GM18520 (cell line): Measurements from ENCODE around the gene KCNAB1.

Experiments used
- ATAC-seq: cut with Tn5 transposase; IDR thresholded peaks from one replicate; pipeline ENCODE4 v1.9.1; 2021; ENCODE audit not compliant: unreplicated experiment

The KCNAB1 gene

DNA sequence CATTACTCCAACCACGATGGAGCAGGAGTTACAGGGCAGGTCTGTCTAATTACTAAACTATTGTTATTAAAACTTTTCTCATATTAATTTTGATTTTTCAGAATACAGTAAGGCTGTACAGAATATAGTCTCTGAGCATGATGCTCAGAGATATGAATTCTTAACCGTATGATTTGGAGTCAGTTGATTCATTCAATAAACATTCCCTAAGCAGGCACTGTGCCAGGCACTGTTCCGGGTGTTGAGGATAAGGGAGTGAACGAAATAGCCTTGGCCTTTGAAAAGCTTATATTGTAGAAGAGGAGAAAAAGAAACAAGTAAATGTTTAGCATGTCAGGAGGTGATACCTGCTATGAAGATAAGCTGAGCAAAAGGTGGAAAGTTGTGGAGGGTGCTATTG, 187.3 kb downstream of the KCNAB1 start:
- no peak for ATAC-seq

DNA sequence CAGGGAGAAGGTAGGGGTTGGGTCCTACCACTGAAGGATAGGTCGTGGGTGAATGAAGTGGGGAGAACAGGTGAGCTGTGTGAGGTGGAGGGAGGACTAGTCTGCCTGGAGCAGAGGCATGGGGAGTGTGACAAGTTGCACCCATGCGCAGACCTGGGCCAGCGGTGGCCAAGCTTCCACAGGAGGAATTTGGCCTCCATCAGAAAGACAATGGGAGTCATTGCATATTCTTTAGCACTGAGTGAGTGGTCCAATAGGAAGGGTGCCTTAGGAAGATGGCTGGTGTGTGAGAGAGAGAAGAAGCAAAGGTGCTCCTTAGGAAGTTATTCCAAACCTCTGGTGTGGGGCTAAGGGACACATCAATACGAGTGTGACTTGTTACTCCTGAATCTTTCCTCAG, 191.1 kb downstream of the KCNAB1 start:
- ATAC-seq, result no peak

DNA sequence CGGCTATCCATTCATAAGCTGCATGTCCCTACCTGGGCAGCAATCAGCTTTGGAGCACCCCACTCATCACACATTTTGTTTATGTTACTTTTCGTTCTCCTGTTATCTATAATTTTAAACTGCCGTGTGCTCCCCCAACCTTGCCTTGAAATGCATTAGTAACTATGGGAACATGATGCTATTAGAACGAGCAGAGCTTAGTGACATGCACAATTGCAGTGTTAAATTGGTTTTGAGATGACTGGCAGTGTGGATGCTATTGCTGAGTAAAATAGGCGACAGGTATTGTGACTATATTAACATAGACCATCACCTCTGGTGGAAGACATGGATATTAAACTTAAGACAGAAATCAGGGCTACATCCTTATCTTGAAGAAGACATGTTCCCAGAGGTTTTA, 191.6 kb downstream of the KCNAB1 start:
- no peak for ATAC-seq

GRCh38 chr3:156316076-156316475, 195.7 kb downstream of the KCNAB1 start:
- no peak for ATAC-seq

GRCh38 chr3:156317462-156318074, 197.2 kb downstream of the KCNAB1 start:
- no peak for ATAC-seq

DNA sequence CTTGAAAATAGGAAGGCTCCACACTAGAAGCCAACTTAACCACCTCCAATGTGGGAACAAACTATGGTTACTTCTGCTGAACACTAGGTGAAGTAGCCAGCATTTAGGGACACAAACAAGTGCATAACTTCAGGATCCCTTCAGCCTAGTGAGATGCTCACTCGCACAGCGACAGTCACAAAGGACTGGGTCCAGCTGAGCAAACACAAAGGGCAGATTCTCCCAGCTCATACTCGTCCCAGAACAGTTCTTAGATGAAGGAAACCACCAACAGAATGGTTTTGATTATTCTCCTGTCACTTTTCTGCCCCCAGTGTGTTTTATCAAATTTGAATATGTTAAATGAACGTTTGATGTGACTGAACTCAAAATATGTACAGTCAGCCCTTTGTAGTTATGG, 201.6 kb downstream of the KCNAB1 start:
- no peak for ATAC-seq

DNA sequence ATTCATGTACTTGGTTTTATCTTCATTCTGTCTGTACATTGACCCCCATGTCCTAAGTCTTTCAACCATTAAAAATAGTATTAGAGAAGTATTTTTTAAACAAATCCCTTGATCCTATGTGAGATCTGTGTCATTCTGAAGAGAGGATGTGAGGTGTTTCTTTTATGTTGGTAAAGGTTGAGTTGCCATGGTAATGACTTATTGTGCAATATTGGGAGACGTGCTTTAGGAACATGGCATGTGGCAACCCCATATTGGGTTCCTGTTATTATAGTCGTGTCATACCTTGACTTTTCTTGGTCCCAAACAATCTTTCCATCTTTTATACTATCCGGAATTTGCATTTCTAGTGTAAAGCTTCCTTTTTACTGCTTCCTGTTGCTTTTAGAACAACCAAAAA, 203.1 kb downstream of the KCNAB1 start:
- ATAC-seq, result no peak

DNA sequence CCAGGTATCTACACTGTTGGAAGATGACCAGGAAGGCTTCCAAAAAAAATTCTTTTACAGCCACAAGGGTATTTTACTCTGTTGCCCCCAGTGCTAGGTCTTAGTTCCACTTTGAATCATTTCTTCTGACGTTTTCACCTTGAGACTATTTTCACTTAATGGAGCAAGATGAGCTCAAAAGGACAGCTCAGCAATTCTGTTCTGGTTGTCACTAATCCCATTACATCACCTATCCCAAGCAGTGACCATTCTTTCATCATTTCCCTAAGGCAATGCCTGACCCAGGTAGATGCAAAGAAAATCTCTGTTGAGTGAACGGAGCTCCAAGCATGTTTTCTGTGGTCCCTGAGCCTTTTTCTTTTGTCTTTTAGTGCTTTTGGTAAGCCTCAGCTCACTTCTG, 210.0 kb downstream of the KCNAB1 start:
- no peak for ATAC-seq

DNA sequence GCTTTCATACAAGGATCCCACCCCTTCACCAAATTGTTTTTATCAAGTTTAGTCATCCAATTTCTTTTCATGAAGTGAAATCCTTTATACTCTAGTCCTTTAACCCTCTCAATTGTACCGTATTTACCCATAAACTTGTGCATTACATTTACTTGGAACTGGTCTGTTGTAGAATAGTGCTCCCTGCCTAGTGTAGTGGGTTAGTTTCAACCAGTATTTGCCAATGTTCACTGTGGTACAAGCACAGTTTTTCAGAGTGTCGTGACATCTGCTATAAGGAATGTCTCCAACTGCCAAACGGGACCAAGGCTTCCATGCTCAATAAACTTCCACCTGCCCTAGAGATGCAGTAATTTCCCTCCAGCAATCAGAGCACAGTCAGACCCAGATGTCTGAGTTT, 211.9 kb downstream of the KCNAB1 start:
- no peak for ATAC-seq

- ATAC-seq, result no peak
Observed at GRCh38 chr3:156334841-156335545, 214.6 kb downstream of the KCNAB1 start.

- no peak for ATAC-seq
Observed at GRCh38 chr3:156339491-156339890, 219.1 kb downstream of the KCNAB1 start.

DNA sequence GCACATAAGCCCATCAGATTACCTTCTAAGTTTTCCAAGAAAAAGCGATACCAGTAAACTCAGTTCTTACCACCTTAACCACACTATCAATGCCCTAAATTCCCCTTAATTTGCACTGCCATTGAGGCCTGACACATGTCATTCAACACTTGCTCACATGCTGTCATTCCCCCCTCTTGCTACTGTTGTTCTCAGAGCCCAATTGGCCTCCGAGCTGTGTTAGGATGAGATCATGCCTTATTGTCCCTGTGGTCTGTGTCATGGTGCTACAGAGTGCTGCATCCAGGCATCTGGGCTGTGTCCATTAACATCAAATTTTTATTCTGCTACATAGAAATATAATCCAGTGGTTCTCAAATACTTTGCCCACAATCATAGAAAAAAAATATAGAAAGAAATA, 221.0 kb downstream of the KCNAB1 start:
- ATAC-seq, result peak; percentile 56

GRCh38 chr3:156341831-156342416, 221.5 kb downstream of the KCNAB1 start:
- peak; percentile 92 for ATAC-seq

DNA sequence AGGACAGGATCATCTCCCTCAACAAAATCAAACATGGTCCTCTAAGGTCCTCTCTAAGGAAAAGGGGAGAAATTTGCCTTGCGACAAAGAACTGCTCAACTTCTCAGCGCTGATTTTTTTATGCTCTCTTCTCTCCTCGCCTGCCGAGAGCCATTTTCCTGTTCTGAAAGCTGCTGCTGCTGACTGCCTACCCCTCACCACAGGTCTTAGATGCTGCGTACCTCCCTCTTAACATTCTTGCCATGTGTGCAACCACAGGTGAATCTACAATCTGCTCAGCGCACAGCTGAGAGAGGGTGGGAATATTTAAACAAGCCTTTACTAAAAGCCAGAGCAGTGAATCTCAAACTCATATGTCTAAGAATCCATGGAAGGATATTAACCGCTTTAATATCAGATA, 223.8 kb downstream of the KCNAB1 start:
- no peak for ATAC-seq

- no peak for ATAC-seq
Observed at GRCh38 chr3:156349111-156349510, 228.7 kb downstream of the KCNAB1 start.

- no peak for ATAC-seq
Observed at GRCh38 chr3:156349978-156350377, 229.6 kb downstream of the KCNAB1 start.

GRCh38 chr3:156350781-156351180, 230.4 kb downstream of the KCNAB1 start:
- no peak for ATAC-seq

DNA sequence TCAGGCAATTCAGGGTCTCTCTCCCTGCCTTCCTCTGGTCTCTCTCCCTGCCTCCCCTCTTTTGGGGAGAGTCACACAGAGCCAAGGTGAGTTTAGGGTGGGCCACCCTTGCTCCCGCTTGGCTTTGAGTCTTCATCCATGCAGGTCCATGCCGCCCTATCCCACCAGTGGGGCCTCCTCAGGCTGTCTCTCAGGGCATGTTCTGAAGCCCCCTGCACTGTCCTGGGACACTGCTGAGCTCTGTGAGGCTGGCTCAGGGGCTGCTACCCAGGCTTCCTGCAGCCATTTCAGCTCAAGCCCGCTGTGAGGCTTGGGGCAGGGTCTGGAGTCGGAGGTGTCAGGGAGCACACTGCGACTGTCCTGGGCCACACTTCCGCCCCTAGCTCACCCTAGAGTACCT, 231.4 kb downstream of the KCNAB1 start:
- no peak for ATAC-seq

- ATAC-seq, result no peak
Observed at GRCh38 chr3:156352728-156353127, 232.3 kb downstream of the KCNAB1 start.

- ATAC-seq, result no peak
Observed at GRCh38 chr3:156353563-156353962, 233.2 kb downstream of the KCNAB1 start.

- ATAC-seq, result no peak
Observed at GRCh38 chr3:156356537-156357363, 236.4 kb downstream of the KCNAB1 start.

DNA sequence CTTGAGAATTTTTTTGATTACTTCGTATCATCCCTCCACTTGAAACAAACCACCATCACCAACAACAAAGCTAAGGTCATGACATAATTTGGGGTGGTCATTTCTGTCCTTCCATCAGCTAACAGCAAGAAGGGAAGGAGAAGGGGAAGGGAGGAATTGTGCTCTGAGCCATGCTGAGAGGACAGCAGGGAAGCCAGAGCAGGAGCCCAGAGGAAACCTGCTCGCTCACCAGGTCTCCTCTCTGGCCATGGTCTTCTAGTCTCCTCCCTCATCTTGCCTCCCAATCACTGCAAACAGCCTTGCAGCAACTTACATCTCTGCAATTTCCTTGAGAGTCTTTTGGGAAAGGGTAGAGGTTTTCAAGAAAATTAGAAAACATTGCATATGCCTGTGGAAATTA, 237.9 kb downstream of the KCNAB1 start:
- ATAC-seq, result no peak
